T-helper 2 cell treated with Interferon-gamma antibody and Interleukin-4, amounts not matched to agents 100 ng/mL and 5 ng/mL, for 36 hours (primary cell): ENCODE data around the gene TRPV3. TPM values are rescaled to one million over a fixed set of nuclear protein-coding genes. Genes with fewer than 3 reads are reported as not detected.
"Not testable (repeated sequence)": the region's sequence is repeated elsewhere in the genome, so short reads cannot be mapped to it uniquely, and the experiment has no call there.

Experiments
- intact Hi-C: fragments of 100-400 bp; cut with micrococcal nuclease; formaldehyde crosslinking; loops from one replicate; pipeline ENCODE4 v1.15.1; 2023
- total RNA-seq: library from RNA; stranded (reverse); gene quantifications from 2 replicates; pipeline ENCODE4 v1.2.3, GENCODE V29; 2022

TRPV3 gene
- total RNA-seq, 1 donor from 2014 or later: 0.41 TPM

DNA sequence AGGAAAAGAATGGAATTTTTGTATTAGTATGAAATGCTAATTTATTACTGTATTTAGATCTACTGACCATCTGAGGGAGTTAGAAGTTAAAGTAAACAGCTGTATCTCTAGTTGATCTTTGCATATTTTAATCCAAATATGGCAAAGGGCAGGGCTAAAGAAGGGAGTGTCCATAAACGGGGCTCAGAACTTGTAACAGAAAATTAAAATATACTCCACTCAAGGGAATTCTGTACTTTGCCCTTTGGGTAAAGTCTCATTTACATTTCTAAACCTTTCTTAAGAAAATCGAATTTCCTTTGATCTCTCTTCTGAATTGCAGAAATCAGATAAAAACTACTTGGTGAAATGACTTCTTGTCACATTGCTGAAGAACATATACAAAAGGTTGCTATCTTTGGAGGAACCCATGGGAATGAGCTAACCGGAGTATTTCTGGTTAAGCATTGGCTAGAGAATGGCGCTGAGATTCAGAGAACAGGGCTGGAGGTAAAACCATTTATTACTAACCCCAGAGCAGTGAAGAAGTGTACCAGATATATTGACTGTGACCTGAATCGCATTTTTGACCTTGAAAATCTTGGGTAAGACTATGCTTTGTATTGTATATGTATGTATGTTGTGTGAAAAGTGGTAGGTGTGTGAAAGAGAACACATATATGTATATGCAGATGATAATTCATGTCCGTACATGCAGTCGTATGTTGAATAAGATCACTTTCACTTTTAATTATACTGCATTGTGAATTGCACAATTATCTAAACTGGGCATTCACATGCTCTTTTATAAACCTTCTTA, 81.6 kb downstream of the TRPV3 start, which contains the start of gene ASPA:
TSS of gene ASPA (plus strand) at position 186 of the 799 bp plus-strand sequence. CDS start at position 349, 163 bp downstream.
- intact Hi-C loops: no loop called here

DNA sequence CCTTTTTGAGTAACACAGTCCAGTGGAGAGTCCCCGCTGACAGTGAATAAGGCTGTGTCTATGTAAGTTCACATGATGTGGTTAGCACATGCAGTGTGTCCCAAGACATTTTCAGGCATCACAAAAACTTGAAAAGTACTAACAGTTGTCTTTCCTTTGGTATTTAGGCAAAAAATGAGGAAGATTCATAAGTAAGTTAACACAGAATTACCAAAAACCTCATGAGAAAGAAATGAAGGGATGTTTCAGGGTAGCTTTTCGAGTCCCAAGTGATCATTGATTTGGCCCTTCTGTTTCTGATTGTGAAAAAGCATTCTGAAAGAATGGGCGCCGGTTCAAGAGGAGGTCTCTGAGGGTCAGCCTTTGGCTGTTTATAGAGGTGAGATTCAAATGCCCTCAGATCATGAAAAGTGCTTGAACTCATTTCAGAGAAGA, 82.3 kb downstream of the TRPV3 start:
- intact Hi-C loops: no loop called here

DNA sequence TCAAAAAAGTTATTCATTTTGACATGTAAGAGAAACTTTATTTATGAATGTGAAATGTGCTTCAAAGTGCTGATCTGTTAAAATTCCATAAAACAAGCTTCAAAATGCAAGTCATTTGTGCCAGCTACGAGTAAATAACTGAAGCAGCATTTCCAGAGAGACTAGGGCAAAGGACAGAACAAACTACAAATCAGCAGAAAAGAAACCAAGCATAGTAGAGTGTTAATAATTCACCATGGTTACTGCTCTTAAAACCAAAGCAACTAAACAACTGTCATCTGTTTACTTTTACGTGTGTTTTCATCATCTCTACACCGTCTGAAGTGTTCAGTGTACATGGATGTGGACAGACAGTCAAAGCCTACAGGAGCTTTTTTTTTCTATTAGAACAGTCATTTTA, 83.4 kb downstream of the TRPV3 start:
- intact Hi-C loops: no loop called here

DNA sequence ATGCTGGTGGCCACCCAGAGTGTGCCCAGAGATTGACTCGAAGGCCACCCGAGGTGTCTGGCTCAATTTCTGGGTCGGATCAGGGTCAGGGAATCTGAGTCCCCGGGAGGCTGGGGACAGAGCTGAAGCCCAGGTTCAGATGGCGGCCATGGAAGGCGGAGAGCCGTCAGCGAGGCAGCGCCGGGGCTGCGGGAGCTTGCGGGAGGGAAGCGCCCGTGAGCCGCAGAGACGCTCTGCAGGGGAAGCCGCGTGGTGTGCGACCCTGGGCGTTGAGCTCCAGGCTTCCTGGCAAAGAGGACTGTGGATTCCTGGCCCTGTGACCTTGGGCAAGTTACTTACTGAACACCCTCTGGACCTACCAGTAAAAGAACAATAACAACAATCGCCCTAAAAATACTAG, 85.5 kb downstream of the TRPV3 start:
- intact Hi-C loops: no loop called here

DNA sequence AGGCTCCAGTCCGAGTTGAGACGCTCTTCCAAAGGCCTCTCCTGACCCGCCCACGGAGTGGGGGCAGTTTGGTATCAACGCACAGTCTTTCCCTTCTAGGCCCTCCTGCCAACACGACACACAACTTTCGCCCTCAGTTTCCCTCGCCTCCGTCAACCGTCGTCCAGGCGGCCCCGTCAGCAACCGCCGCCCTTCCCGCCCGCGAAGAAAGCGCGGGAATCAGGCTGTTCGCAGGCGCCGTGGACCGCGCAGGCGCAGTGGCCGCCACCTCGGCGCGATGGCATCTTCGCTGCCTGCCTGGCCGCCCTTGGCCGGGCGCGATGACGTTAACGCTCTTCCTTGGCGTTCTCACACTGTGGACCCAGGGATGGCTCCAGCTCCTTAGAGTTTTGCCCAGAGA, 86.0 kb downstream of the TRPV3 start, which contains the start of gene SPATA22:
TSS of gene SPATA22 (minus strand) at position 221 of the 400 bp plus-strand sequence. CDS start 2,494 bp downstream, outside the sequence.
- intact Hi-C loops: no loop called here

DNA sequence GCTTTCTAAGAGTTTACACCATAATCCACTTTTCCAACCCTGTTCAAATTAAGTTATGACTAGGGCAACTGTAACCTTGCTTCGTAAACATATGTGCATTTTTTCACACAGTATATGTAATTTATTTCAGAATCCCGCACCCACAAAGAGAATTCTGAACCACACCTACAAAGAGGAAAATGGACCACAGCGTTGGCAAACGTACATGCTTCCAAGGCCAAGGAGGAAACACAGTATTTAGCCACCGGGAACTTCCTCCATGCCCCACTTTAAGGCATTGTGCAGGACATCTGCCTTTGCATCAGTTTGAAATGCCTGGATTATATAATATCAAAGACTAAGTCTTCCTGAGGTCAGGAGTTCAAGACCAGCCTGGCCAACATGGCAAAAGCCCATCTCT, 88.1 kb downstream of the TRPV3 start:
- intact Hi-C loops: no loop called here

DNA sequence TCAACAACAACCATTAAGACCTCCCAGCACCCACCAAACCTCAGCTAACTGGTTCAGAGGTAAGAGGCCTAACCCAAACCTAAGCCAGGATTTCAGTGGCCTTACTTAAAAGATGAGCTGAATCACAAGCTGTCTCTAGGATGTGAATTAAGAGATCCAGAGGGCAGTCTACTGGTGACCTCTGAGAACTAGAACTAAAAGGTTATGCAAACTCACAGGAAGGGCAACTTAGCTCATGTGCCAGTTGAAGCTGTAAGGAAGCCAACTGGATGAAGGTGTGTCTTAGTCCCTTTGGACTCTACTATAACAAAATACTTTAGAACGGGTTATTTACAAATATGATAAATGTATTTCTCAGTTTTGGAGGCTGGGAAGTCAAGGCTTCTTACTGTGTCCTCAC, 91.3 kb downstream of the TRPV3 start:
- intact Hi-C loops: not testable (repeated sequence)

Other genes with a start within 250 kb of the TRPV3 start
- 0.39 and 1.2 TPM in 2 replicates for gene OR3A2, start 171.5 kb downstream of the TRPV3 start, total RNA-seq
- gene OR1E1, start 159.4 kb downstream of the TRPV3 start, total RNA-seq: not detected in 2 replicates
- gene OR3A3, start 146.4 kb downstream of the TRPV3 start, total RNA-seq: not detected in 2 replicates
- not detected in 2 replicates for gene OR1E2, start 124.0 kb downstream of the TRPV3 start, total RNA-seq
- gene SPATA22, start 86.0 kb downstream of the TRPV3 start, total RNA-seq: not detected in 2 replicates
- gene ASPA, start 81.8 kb downstream of the TRPV3 start, total RNA-seq: not detected in 2 replicates
- 5.8 and 6.3 TPM in 2 replicates for gene TRPV1, start 51.6 kb upstream of the TRPV3 start, total RNA-seq
- gene SHPK, start 78.4 kb upstream of the TRPV3 start, total RNA-seq: 12.6 and 13.3 TPM in 2 replicates
- gene CTNS, start 78.9 kb upstream of the TRPV3 start, total RNA-seq: 24.4 and 26.9 TPM in 2 replicates
- gene TAX1BP3, start 110.8 kb upstream of the TRPV3 start, total RNA-seq: 29.4 and 30.3 TPM in 2 replicates
- 44.3 and 45.3 TPM in 2 replicates for gene EMC6, start 111.0 kb upstream of the TRPV3 start, total RNA-seq
- gene P2RX5, start 138.3 kb upstream of the TRPV3 start, total RNA-seq: 71.5 and 73.1 TPM in 2 replicates
- gene HASPIN, start 166.1 kb upstream of the TRPV3 start, total RNA-seq: 25.9 and 26.9 TPM in 2 replicates
- 34.5 TPM in 2 replicates for gene ITGAE, start 243.4 kb upstream of the TRPV3 start, total RNA-seq